ENCODE data around the gene FBXO44. TPM values are rescaled to one million over a fixed set of nuclear protein-coding genes. Genes with fewer than 3 reads are reported as not detected.
"Not testable (repeated sequence)": the region's sequence is repeated elsewhere in the genome, so short reads cannot be mapped to it uniquely, and the experiment has no call there.

The FBXO44 gene
- 5.0 and 6.8 TPM in 2 replicates for total RNA-seq
- 12.5 TPM for polyA plus RNA-seq (2012)

DNA sequence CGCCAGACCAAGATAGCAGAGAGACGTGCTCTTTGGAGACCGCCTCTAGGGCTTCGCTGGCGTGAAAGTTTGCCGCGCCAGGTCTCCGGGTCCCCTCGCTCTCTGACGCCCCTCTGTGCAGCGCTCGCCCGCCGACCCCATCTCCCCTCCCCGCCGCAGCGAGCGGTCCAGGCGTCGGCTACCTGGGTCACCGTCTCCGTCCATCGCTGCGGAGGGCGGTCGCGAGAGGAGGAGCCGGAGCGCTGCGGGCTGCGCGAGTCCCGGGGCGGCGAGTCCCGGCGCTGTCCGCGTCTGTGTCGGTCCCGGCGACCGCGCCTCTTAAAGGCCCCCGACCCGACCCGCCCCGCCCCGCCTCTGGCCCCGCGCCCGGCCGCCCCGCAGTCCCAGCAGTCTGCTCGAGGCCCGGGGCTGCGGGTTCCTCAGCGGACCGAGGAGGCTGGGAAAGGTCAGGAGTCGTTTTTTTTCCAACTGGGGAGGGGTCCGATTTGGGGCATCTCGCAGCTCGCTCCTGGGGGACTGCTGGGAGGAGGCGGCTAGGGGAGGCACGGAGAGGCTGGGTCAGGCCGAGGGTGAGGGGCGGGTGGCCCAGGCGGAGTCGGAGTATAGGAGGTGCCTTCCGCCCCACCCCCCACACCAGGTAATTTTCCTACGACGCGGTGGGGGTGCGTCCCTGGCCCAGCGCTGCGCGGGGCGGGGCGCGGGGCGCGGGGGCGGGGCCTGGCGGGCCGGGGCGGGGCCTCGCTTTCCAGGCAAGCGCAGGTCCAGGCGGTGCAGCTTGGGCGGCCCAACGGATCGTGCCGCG is at the start of gene FBXO44, which contains the start of gene FBXO2:
FBXO44 (plus strand) TSS at position 741 of the 802 bp plus-strand sequence. CDS start 959 bp downstream, outside the sequence.
FBXO2 (minus strand) TSS at position 293 of the 802 bp plus-strand sequence; CDS start at position 204, 89 bp downstream.
- DNase-seq (ENCODE audit: low read depth): no peak

- DNase-seq (ENCODE audit: low read depth): no peak
Measured at GRCh38 chr1:11606775-11607174, 47.9 kb upstream of the FBXO44 start.

GRCh38 chr1:11608596-11609130 is 46.0 kb upstream of the FBXO44 start:
- DNase-seq (ENCODE audit: low read depth): not testable (repeated sequence)

GRCh38 chr1:11609378-11609777 is 45.3 kb upstream of the FBXO44 start:
- not testable (repeated sequence) for DNase-seq (ENCODE audit: low read depth)

GRCh38 chr1:11610629-11611180 is 44.0 kb upstream of the FBXO44 start:
- DNase-seq (ENCODE audit: low read depth): no peak

DNA sequence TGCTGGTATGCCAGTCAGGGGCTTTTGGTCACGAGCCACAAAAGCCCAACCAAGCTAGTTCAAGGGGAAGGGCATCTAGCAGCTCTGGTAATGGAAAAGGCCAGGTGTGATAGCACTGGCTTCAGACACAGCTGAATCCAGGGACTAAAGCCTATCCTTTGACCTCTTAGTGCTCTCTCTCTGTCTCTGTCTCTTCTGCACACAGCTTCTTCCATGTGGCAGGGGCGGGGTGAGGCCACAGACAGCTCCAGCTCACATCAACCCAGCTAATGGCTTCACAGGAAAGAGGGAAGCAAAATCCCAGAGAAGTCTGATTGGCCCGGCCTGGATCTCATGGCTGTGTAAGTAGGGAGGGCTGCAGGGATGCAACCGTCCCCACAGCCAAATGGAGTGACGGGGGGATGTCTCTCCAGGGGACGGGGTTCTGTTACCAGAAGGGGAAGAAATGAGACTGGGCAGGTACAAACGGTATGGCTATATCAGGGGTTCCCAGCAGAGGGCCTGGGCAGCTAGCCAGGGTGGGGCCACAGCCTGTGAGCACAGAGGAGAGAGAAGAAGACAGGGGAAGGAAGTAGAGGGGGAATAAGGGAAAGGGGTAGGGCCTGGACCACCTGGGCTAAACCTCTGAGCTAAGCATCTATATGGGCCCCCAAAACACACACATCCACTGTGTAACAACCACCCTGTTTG is 42.9 kb upstream of the FBXO44 start:
- DNase-seq (ENCODE audit: low read depth): no peak

DNA sequence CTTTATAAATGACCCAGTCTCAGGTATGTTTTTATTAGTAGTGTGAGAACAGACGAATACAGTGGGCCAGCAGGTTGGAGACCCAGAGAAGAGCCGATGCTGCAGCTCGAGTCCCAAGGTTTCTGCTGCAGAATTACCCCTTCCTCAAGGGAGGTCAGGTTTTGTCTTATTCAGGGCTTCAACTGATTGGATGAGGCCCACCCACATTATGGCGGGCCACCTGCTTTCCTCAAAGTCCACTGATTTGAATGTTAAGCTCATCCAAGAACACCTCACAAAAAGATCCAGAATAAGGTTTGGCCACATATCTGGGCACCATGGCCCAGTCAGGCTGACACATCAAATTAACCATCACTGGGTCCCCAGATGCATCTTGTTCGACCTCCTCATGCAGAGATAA is 41.3 kb upstream of the FBXO44 start:
- DNase-seq (ENCODE audit: low read depth): no peak

GRCh38 chr1:11615090-11615489 is 39.6 kb upstream of the FBXO44 start:
- no peak for DNase-seq (ENCODE audit: low read depth)

DNA sequence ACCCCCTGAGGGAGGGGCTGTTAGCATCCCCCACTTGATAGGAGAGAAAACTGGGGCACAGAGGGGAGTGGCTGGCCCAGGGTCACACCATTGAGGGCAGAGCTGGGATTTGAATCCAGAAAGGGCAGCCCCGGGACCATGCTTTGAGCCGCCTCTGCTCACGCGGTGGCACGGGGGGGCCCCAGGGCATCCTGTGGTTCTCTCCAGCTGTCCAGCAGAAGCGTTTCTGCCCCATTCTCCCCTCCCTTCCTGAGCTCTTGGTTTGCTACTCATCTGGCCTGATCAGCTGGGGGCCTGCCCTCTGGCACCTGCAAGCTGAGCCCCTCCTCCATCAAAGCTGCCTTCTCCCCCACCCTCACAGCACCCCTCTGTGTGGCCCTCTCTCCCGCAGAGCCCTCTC is 37.9 kb upstream of the FBXO44 start:
- no peak for DNase-seq (ENCODE audit: low read depth)

DNA sequence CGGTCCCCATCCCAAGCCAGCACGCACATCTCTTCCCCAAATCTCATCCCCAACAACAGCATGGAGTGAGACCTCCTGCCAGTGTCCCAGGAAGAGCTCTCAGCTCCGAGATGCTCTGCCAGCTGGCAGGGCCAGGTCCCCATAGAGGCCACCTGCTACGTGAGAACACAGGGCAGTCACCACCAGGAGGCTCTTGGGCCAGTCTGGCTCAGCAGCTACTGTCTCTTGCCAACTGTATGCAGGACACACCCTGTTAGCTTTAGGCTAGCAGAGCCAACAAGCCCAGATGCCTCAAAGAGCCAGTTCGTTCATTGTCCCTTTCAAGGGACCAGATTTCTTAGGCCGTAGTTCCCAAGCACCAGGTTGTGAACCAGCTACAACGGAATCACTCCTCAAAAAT is 37.4 kb upstream of the FBXO44 start:
- no peak for DNase-seq (ENCODE audit: low read depth)

DNA sequence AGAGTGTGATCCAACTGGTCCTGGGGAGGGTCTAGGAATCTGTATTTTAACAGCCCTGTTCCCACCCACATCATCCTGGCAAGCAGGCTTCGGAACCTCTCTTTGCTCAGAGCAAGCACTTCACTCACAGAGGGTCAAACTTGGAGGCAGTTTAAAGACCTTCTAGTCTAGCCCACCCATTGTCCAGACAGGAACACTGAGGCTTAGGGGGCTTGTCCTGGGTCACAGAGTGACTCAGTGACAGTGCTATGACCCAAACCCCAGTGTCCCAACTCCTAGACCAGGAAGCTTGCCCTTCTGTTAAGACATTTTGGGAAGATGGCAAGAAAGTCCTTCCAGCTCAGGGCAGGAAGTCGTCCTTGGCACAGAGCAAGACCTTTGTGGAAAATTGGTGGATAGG is 36.9 kb upstream of the FBXO44 start:
- no peak for DNase-seq (ENCODE audit: low read depth)

DNA sequence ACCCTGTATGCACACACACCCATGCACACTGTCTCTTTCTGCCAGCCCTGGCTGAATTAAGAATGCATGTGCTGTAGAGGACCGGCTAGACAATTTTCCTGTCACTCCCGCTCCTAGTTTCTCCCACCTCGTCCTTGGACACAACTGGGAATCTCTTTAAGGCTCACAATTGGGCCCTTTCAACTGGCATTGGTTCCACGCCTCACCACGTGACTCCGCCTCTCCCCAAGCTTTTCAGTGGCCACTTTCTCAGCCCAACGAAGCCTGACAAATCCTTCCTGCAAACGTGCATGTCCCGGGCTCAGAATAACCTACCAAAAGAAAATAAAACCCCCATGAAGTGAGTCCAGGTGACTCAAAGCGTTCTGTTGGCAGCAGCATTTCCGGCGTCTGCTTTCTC is 34.3 kb upstream of the FBXO44 start:
- no peak for DNase-seq (ENCODE audit: low read depth)

GRCh38 chr1:11620924-11621323 is 33.8 kb upstream of the FBXO44 start:
- no peak for DNase-seq (ENCODE audit: low read depth)

DNA sequence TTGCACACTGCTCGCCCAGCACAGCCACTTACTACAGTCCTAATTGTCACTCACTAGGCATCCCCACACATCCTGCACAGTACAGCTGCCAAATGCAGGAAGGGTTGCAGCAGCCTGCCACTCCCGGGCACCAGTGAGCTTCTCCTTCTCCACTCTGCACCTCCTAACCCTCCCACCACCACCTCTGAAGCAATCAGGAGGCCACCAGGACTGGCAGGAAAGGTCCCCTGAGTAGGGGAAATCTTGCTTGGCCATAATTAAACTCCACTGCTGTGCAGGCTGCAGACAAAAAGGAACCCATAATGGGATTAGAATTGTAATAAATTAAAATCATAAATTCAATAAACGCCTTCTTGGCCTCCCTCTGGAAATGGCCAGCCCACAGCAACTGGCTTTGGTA is 32.3 kb upstream of the FBXO44 start:
- DNase-seq (ENCODE audit: low read depth): no peak

DNA sequence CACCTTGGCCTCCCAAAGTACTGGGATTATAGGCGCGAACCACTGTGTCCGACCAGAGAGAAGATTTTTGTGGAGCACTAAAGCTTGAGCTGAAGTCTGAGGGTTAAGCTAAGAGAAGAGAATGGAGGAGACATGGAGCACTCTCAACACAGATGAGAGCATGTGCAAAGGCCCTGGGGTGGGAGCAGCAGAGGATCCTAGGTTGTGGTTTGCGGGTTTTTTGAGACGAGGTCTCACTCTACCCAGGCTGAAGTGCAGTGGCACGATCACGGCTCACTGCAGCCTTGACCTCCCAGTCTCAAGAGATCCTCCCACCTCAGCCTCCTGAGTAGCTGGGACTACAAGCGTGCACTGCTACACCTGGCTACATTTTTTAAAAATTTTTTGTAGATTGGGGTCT is 31.0 kb upstream of the FBXO44 start:
- DNase-seq (ENCODE audit: low read depth): no peak

- DNase-seq (ENCODE audit: low read depth): no peak
Measured at GRCh38 chr1:11626551-11626950, 28.1 kb upstream of the FBXO44 start.

GRCh38 chr1:11628767-11629166 is 25.9 kb upstream of the FBXO44 start:
- DNase-seq (ENCODE audit: low read depth): no peak

- DNase-seq (ENCODE audit: low read depth): no peak
Measured at GRCh38 chr1:11629184-11630016, 25.3 kb upstream of the FBXO44 start.

- DNase-seq (ENCODE audit: low read depth): no peak
Measured at GRCh38 chr1:11634365-11635192, 20.1 kb upstream of the FBXO44 start.

- no peak for DNase-seq (ENCODE audit: low read depth)
Measured at GRCh38 chr1:11638121-11638520, 16.6 kb upstream of the FBXO44 start.

All from myocyte (in vitro differentiated cells).